GM12873 (cell line): ENCODE measurements around the gene NCKAP1.

Source experiments
- CTCF ChIP-seq: IDR thresholded peaks from 2 replicates; pipeline ENCODE4 v1.5.1; 2012; ENCODE audit warnings: low read depth, mild to moderate bottlenecking, moderate library complexity, low read length, control low read depth; ENCODE audit not compliant: insufficient read depth; ENCODE audit errors: missing control alignments

Gene NCKAP1

GRCh38 chr2:182866461-182867406 is 171.5 kb downstream of the NCKAP1 start, which contains the start of gene FRZB:
Gene FRZB (minus strand): TSS chr2:182866637. CDS start chr2:182866552, 85 bp downstream.
- TF ChIP-seq CTCF: no peak

- TF ChIP-seq CTCF: no peak
Observed at GRCh38 chr2:182866095-182866460, 172.2 kb downstream of the NCKAP1 start.

DNA sequence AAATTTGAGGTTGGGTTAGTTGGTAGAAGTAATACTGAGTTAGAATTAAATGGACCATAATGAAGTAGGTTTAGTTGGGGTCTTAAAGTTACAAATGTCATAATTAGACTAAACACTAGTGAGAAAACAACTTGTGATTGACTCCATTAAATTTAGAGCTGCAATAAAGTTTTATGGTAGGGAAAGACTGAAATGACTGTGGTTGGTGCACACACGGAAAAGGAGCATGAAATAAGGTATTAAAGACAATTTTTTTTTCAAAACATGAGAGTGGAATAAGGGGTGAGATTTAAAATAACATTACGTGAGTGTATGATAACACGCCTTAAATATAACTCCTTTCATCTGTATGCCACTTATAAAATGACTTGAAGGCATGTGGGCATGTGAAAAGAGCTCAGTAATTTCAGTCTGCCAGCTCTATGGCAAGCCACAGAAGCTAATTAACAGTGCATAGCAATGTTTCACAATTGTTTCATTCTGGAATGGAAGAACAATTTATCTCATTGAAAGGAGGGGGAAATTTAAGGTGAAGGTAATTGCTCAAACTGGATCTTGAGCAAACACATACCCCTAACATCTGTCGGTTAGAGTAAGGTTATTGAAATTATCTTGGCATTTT is 173.2 kb downstream of the NCKAP1 start:
- no peak for TF ChIP-seq CTCF

DNA sequence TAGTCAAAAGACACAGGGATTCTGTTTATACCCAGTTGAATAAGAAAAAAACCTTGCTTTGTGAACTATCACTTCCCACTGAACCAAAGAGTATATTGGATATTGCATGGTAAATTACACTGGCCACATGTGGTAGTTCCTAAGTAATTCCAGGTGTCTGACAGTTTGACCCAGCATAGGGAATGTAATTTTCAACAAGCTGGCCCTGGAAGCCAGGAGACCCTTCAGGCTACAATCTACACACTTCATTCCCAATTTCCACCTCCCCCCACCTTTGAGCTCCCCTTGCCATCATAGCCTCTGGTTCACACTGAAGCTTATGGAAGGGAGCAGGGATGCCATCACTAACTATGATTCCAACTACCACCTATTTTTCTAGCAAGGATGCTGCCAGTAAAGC is 174.6 kb downstream of the NCKAP1 start:
- TF ChIP-seq CTCF: no peak

GRCh38 chr2:182862091-182862490 is 176.2 kb downstream of the NCKAP1 start:
- no peak for TF ChIP-seq CTCF

GRCh38 chr2:182860858-182861257 is 177.4 kb downstream of the NCKAP1 start:
- no peak for TF ChIP-seq CTCF
